NCI-H748 (cell line): ENCODE data around the gene TARBP1.
"Not testable (repeated sequence)": the region's sequence is repeated elsewhere in the genome, so short reads cannot be mapped to it uniquely, and the experiment has no call there.

ENCODE experiments used
- DNase-seq: peaks from one replicate; lab custom pipeline; 2025; ENCODE audit not compliant: unreplicated experiment; lab: John Stamatoyannopoulos, UW

The TARBP1 gene

DNA sequence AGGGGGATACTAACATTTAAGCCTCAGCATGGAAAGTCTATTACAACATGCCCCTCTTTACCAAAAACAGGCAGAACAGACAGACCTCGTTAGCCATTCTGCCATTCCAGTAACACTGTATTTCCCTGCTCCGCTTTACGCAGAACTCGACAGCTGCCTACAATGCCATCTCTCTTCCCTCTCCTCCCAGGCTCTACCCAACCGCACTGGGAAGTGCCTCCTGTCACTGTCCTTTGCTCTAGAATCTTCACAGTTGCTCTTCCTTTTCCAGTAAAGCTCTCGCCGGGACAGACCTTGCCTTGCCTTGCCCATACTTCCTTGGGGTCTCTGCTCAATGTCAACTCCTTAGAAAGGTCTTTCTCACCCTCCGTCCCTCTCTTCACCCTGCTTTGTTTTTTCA is 82.9 kb downstream of the TARBP1 start:
- DNase-seq, result no peak

DNA sequence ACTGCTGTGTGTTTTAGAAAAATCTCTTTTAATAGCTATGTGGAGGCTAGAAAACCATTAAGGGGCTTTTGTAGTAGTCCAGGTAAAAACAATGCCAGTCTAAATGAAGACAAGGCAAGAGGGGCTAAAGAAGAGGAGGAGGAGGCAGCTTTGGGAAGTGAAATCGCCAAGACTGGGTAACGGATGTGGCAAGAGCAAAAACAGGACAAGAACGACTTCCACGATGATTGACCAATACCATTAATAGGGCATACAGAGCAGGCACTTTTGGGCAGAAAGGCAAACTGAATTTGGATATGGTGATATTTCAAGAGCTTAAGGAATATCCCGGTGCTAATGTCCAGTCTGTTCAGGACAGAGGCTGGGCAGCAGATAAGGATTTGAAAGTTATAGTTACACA is 83.7 kb downstream of the TARBP1 start:
- DNase-seq, result no peak

DNA sequence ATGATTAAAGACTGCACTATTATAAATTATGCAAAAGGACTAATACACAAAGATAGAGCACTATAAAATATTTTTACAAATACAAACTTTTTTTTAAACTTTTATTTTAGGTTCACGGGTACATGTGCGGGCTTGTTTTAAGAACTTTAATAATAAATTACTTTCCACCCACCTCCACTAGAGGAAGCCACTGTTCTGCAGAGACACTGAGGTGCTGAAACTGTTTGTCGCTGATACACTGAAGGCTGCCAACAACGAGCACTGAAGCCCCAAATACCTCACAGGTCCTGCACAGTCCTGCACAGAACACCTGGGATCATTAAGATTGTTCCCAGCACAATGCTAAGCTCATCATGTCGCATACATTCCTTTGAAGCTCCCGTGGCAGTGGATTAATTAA is 85.8 kb downstream of the TARBP1 start:
- no peak for DNase-seq

DNA sequence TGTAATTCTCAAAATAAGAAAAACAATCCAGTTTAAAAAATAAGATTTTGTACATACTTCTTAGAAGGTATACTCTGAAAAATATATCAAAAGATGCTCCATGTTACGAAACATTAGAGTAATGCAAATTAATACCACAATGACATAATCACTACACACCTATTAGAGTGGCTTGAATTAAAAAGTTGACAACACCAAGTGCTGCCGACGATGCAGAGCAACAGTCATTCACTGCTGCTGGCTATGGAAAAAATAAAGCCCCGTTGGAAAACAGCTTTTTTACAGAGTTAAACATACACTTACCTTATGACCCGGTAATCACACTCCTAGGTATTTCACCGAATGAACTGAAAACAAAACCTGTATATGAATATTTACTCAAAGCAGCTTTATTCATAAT is 90.9 kb downstream of the TARBP1 start:
- no peak for DNase-seq

DNA sequence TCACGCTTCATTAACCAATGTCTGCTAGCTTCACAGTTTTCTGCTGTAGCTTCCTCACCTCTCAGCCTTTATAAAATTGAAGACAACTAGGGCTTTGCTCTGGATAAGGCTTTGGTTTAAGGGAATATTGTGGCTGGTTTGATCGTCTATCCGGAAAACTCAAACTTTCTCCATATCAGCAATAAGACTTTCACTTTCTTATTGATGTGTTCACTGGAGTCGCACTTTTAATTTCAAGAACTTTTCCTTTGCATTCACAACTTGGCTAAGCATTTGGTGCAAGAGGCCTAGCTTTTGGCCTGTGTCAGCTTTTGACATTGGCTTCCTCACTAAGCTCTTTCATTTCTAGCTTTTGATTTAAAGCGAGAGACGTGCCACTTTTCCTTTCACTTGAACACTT is 92.9 kb downstream of the TARBP1 start:
- no peak for DNase-seq

DNA sequence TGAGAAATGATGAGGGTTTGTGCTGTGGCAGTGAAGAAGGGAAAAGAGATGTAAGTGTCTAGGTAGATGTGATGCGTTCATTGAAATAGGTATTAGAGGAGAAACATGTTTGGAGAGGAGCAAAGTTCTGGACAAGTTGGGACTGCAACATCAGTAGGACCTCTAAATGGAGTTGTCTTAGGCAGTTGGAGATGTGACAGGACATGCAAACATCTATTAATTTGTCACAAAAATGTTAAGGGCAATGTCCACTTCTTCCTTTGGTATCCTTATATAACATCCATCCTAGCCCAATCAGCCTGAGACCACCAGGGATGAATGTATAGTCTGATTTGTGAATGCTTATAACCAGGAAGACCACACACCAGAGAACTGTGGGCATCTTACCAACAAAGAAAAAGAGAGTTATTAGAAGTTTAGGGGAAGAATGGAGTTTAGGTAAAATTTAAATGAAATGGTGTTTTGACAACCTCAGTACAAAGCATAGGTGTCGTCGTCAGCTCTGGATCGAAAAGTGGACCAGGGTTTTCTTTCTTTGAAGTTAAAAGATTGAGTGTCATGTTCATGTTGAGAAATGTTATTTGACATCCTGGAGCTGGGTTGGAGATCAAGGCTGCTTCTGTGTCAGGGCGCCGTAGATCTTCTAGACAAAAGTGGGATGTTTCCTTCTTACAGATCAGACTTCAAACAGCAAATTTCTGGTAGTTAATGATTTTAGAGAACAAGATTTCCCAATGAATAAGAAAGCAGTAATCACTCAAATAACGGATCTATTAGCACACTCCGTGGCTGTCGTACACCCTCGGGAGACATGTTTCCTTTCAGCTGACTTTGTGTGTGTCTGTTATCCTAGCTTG is 97.1 kb downstream of the TARBP1 start:
- DNase-seq, result no peak

DNA sequence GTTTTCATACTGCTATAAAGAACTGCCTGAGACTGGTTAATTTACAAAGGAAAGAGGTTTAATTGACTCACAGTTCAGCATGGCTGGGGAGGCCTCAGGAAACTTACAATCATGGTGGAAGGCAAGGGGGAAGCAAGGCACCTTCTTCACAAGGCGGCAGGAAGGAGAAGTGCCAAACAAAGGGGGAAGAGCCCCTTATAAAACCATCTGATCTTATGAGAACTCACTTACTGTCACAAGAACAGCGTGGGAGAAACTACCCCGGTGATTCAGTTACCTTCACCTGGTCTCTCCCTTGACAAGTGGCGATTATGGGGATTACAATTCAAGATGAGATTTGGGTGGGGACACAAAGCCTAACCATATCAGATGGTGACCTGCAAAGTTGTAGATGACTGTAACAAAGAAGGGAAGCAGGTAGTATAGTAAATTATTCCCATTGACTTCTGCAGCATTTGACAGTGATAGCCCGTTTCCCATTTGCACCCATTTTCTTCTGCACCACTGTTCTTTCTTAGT is 99.3 kb downstream of the TARBP1 start:
- DNase-seq, result not testable (repeated sequence)

DNA sequence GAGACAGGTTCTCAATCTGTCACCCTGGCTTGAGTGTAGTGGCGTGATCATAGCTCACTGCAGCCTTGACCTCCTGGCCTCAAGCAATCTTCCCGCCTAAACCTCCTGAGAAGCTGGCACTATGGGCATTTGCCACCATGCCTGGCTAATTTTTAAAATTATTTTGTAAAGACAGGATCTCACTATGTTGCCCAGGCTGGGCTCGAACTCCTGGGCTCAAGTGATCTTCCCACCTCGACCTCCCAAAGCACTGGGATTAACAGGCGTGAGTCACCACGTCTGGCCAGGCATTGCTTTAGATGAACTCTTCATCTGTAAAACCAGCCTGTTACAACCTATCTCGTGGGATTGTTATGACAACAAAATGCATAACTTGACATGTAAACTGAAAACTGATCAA is 103.3 kb downstream of the TARBP1 start:
- no peak for DNase-seq

DNA sequence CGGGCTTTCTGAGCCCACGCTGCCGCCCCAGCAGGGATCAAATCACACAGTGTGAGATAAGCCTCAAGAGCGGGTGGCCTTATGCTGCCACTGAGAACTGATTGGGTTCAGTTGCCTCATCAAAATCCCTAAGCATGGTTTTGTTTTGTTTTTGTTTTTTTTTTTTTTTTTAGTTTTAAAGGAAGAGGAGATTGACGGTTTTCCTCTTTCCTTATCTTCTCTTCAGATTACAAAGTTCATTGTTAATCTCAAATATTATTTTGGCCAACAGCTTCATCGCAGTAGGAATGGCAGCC is 105.1 kb downstream of the TARBP1 start:
- no peak for DNase-seq

DNA sequence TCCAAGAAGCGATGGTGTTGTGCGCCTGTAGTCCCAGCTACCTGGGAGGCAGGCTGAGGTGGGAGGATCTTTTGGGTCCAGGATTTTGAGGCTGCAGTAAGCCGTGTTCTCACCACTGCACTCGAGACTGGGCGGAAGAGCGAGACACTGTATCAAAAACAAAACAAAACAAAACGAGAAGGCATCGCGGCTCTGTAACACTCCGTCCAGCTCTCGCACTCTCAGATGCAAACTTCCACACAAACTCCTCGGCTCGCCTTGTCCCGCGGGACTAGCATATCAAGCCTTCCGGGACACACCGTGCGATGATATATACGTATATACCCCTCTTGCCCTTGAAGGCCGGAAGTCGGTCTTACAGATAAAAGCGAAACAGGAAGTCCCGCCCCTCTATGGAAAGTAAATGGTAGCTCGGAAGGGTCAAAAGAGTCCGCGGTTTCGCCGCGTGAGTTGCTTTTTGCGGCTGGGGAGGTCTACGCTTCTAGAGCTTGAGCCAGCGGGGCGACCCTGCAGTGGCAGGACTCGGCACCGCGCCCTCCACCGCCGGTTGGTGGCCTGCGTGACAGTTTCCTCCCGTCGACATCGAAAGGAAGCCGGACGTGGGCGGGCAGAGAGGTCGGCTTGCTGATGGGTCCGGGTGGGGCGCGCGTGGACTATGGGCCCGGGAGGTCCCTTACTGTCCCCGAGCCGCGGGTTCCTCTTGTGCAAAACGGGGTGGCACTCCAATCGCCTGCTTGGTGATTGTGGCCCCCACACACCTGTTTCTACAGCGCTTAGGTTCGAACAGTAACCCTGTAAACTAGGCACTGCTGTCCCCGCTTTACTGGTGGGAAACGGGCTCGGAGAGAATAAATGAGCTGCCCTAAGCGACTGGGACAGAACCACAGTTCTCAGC is 105.7 kb downstream of the TARBP1 start, which contains the start of gene COA6:
Gene COA6 (plus strand): TSS at position 393 of the 895 bp plus-strand sequence. CDS start 11 bp downstream, at position 404.
- DNase-seq, result peak; percentile 95

DNA sequence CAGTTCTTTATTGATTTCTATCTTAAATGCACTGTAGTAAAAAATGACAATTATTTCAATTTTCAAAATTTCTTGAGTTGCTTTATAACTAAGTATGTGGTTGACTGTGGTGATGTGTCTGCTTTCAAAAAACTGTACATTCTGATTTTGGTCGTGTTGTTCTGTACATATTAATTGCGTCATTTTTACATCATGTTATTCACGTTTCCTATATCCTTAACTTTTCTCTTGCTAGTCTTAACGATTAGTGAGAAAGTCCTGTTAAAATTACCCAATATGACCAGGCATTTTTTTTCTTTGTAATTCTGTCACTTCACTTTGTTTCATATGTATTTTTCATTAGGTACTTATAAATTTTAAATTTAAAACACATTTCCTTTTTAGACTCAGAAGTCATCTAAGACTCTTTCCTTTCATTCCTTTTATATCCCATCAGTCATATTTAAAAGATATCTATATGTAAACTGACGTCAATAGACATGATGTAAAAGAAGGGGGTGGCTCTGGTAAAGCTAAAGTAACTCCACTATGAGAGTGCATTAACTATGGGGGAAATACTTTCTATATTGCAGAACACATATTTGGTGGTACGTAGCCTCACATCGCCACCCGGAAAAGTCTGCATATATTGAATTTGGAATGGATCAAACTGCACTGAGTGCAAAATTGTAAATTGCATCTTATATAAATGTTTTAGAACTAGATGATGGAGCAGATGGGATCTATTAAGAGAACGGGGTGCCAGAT is 106.8 kb downstream of the TARBP1 start:
- no peak for DNase-seq

DNA sequence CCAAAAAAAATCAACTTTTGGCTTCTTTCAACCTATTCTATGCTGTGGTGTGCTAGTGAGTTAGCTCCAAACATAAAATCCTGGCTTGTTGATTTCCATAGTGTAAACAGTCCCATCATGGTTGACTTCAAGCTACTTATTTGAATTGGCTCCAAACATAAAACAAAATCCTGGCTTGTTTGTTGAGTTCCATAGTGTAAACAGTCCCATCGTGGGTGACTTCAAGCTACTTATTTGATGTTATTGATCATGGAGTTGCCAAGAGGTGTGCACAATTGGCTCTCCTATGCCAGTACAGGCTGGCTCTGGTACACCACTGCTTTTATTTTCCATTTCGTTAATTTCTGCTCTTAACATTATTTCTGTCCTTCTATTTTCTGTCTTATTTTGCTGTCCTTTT is 107.6 kb downstream of the TARBP1 start:
- DNase-seq, result no peak

DNA sequence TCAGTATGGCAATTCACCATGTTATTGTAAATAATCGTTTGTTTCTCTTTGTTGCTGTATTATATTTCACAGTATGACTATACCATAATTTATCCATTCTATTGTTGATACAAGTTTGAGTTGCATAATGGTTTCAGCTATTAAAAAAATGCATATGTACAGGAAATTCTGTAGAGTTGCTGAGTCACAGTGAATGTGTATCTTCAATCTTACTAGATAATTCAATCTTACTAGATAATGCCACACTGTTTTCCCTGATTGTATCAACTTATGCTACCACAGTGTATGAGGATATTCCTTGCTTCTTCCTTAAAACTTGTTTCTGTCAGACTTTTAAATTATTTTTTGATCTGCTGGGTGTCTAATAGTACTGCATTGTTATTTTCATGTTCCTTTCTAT is 109.2 kb downstream of the TARBP1 start:
- DNase-seq, result no peak

DNA sequence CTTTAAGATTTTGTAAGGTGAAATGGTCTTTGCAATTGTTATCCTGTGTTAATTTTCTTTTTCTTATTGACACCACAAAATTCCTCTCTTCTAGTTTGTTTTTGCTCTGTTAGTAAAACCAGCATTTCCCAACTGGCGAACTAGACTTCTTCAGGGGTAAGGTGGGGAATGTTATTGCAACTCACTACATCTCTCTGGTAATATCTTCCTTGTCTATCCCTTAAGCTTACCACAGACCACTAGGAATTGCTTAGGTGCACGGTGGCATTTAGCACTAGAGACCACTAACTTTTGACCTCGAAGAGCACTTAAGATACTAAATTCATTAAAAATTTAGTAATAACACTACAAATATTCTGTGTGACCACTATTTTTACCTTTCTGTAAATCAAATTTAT is 109.9 kb downstream of the TARBP1 start:
- no peak for DNase-seq

DNA sequence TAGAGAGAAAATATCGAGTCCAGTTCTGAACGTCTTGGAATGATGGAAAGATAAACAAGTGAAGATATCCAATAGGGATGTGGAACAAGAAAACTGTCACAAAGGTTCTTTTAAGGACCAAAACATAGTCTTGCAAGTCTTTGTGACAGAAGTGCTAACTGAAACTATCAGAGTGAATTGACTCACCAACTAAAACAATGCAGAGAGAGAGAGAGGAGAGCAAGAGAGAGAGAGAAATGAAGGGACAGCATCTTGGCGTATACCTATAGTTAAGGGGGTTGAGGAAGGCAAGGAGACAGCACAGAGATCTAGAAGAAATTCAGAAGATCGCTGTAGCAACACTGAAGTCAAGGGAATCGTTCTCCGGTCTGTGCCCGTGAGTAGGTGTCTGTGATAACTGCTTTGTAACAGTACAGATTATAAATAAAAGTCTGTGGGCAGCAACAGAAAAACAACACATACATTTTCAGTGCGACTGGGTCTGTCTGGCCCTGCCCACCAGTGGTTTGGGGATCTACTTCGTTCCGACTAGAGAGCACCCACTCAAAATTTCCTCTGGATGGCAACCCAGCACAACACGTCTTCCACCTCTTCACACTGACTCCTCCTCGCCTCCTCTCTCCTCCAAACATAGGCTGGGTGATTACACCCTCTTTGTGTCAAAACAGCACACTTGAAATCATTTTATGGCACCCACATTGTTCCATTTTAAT is 110.5 kb downstream of the TARBP1 start:
- no peak for DNase-seq

DNA sequence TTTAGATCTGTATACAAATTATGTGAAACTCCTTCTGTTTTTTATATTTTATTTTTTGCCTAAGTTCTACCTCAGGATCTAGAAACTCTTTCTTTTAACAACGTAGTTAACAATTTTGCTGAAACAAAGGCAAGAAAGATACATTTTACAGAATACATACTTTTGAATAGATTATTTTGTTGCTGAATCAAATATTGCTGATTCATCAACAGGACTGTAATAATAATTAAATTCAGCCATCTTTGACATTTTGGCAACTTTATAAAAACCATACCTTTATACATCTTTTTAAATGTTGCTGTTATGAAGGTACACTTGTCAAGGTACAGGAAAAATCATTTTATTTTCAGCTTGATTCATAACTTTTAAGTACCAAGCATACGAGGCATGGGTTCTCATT is 116.4 kb downstream of the TARBP1 start:
- DNase-seq, result no peak

DNA sequence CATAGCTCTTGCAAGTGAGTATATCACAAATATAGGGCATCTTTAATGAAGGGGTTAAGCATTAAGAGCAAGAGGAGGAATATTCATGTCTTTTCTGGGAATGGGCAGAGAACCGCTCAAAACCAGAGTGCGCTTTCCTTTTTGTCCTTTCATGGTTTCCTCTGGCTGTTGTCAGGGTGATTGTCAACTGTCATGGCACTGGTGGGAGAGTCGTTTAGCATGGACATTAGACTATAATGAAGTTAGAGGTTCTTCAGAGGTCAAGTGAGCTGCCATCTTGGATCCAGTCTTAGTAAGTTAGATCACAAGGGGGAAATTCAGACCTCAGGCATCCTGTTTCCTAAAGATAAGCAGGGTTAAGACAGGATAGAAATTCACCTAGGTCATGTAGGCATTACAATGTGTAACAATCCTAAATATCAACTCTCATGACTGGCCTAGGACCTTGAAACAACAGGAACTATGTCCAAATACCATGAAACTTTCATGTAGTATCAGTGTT is 117.8 kb downstream of the TARBP1 start:
- DNase-seq, result no peak

DNA sequence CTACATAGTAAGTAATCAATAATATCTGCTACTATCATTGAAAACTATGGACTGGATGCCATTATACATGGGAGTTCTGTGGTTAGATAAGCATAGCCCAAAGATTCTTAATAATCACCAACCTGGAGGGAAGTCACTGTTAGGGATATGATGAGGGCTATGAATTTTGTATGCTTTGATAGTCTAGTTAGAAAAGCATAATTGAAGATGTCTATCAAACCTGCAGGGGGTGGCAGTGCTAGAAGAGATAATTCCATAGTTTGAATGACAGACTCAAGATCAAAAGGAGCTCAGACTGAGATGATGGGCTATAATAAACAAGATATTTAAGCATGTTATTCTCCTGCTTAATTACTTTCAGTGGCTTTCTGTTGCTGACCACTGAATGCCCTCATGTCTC is 121.1 kb downstream of the TARBP1 start:
- DNase-seq, result no peak

DNA sequence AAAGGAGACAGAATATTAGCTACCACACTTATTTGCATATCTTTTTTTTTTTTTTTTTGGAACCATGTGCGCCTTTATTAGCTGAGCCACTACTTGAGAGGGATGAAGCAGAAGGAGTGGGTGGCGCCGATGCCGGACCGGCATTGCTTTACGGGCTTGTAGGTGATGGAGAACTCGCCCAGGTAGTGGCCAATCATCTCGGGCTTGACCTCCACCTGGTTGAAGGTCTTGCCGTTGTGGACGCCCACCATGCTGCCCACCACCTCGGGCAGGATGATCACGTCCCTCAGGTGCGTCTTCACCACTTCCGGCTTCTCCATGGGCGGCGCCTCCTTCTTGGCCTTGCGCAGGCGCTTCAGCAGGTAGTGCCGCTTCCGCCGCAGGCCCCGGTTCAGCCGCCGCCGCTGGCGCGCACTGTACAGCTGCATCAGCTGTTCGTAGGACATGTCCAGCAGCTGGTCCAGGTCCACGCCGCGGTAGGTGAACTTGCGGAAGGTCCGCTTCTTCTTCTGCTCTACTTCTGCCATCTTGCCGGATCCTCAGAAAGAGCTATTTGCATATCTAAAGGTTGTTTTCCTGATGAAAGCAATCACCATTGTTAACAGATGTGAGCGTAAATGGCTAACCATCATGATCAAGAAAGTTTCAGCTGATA is 122.2 kb downstream of the TARBP1 start:
- DNase-seq, result peak; percentile 83
